ENCODE data around the gene BBS1.

BBS1 gene

DNA sequence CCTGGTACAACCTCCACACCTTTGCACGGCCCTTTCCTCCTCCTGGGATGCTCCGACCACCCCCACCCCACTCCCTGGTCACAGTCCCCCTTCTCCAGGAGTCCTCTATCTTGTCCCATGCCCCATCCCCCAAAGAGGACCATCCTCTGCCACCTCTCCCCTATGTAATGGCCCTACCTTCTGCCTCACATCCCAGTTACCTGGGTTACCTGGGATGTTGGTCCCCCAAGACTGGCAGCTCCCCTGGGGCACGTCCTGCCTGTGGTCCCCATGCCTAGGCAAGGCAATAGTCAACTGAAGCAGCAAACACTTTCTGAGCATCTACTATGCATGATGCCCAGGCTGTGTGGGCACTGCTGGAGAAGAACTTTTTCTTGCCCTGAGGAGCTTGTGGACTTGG, 45.0 kb downstream of the BBS1 start:
- DNase-seq: no peak

- no peak for DNase-seq
These were observed 45.7 kb downstream of the BBS1 start for GRCh38 chr11:66556086-66556485.

DNA sequence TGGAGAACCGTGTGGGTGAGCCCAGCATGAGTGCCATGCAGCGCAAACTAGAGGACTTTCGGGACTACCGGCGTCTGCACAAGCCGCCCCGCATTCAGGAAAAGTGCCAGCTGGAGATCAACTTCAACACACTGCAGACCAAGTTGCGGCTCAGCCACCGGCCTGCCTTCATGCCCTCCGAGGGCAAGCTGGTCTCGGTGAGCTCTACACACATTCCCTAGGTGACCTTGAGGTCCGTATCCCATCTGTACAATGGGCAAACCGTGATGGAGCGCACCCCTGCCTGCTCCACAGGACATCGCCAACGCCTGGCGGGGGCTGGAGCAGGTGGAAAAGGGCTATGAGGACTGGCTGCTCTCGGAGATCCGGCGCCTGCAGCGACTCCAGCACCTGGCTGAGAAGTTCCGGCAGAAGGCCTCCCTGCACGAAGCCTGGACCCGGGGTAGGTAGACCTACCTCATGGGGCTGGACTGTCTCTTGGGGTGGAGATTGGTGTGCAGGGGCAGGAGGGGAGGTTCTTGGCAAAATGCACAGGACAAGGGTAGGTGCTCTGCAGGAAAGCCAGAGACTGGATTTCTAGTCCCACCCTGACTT, 47.4 kb downstream of the BBS1 start:
- DNase-seq: no peak

DNA sequence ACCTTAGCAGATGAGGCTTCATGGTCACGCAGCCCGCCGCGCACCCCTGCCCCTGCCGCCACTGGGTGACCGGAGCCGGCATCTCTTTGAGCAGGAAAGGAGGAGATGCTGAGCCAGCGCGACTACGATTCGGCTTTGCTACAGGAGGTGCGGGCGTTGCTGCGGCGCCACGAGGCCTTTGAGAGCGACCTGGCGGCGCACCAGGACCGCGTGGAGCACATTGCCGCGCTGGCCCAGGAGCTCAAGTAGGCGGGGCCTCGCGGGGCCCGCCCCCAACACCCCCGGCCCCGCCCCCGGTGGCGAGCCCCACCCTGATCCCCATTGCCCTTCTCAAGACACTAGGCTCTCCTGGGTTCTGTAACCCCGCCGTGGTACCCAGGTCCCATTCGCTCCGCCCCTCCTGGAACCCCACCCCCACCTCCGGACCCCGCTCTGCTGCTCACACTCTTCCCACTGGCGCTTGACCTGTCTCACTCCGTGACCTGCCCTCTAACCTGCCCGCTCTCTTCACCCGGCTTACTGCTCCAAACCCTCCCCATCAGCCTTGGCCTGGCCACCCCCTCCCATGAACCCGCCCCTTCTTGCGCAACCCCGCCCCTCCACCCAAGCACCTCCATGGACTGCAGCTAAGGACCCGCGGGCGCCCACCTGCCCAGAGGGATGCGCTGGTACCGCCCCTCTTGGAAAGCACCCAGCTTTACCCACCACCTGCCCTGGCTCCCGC, 48.9 kb downstream of the BBS1 start:
- DNase-seq: no peak

GRCh38 chr11:66559866-66560676, 49.6 kb downstream of the BBS1 start:
- no peak for DNase-seq

GRCh38 chr11:66561178-66561974, 50.9 kb downstream of the BBS1 start:
- DNase-seq: no peak

DNA sequence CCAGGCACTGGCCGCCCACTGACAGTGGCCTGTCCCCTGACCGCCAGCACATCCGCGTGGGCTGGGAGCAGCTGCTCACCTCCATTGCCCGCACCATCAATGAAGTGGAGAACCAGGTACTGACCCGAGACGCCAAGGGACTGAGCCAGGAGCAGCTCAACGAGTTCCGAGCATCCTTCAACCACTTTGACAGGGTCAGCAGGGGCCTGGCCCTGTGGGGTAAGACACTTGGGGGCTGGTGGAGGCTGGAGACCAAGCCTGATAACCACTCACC, 51.5 kb downstream of the BBS1 start:
- no peak for DNase-seq

- no peak for DNase-seq
These were observed 51.8 kb downstream of the BBS1 start for GRCh38 chr11:66562275-66562674.

DNA sequence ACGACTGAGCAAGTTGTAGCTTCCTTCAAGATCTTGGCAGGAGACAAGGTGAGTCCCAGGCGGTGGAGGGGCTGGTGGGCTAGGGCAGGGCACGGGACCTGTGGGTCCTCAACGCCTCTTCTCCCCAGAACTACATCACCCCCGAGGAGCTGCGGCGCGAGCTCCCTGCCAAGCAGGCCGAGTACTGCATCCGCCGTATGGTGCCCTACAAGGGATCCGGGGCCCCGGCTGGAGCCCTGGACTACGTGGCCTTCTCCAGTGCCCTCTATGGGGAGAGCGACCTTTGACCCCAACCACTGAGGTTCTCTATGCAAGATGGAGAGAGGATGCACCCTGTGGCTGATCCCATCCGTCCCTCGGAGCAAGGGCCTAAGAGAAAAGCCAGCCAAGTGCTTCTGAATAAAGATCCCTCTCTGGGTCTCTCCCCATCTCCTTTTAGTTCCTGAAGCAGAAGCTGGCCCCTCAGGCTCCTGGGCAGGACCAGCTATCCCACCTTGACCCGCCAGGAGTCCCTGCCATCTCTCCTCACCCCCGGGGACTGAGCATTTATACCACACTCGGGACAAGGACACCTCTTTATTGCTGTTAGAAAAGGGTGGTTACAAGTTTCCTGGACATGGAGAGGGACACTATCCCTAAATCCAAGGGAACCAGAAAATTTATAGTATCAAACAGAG, 52.6 kb downstream of the BBS1 start:
- DNase-seq: no peak

- no peak for DNase-seq
These were observed 53.4 kb downstream of the BBS1 start for GRCh38 chr11:66563832-66564231.

- DNase-seq: no peak
These were observed 54.1 kb downstream of the BBS1 start for GRCh38 chr11:66564538-66564937.

- no peak for DNase-seq
These were observed 54.5 kb downstream of the BBS1 start for GRCh38 chr11:66564984-66565383.

DNA sequence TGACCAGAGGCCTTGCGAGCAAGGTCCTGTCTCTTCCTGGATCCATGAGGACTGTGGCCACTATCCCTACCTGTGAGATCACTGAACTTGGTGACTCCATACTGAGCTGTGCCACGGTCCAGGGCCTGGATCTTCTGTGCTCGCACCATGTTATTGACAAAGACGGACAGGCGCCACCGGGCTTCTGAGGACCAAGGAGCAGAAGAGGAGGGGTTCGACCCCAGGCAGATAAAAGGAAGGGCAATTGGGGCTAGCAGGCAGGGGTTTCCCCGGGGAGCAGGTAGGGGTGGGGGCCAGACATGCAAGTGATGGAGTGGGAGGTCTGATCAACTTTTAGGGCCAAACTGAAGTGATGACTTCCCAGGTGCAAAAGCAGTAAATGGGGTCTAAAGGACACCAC, 55.8 kb downstream of the BBS1 start:
- no peak for DNase-seq

- no peak for DNase-seq
These were observed 57.3 kb downstream of the BBS1 start for GRCh38 chr11:66567787-66568123.

GRCh38 chr11:66568124-66568916, 57.9 kb downstream of the BBS1 start, which contains the start of gene CTSF:
TSS of gene CTSF (minus strand) at chr11:66568606. CDS start at chr11:66568486, 120 bp downstream.
- peak; percentile 86 for DNase-seq

DNA sequence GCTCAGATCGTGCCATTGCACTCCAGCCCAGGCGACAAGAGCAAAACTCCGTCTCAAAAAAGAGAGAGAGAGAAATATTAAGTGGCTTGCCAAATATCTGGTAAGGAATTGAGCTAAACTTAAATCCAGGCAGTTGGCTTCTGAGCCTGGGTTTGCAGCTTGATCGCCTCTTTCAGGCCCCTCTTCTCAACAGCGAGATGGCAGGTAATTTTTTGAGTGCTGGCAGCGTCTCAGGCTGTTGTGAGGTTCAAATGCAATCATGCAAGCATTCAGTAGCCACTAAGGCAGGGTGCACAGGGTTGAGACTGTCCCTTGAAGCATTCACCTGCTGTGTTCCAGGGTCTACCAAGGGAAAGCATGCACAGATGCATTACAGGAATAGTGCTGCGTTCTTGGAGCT, 58.6 kb downstream of the BBS1 start:
- DNase-seq: no peak

- no peak for DNase-seq
These were observed 59.8 kb downstream of the BBS1 start for GRCh38 chr11:66570079-66570849.

GRCh38 chr11:66570850-66571180, 60.4 kb downstream of the BBS1 start:
- no peak for DNase-seq

DNA sequence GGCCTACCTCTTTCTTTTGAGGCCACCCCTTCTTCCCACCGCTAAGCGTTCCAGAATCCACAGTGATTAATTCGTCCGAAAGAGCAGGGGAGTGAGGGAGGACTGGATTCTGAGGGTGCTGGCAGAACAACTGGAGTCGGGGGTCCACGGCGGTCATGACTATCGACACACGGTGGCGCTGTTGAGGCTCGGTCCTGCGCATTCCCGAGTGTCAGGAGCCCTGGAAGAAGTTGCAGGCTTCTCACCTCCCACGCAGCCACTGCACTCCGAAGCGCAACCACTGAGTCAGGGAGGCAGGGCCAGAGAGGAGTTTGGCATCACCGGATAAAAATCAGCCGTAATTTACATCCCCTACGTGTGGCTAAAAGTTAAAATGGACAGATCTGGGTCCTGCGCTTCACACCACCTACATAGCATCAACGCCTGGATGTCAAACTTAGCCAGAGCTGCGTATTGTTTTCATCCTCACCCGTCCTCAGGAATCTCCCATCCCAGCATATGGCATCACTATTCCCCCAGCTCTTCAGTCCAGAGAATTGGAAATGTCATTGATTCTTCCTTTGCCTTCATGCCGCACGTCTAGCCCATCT, 68.7 kb downstream of the BBS1 start:
- DNase-seq: peak; percentile 83

- no peak for DNase-seq
These were observed 70.4 kb downstream of the BBS1 start for GRCh38 chr11:66580803-66581202.

GRCh38 chr11:66581261-66581660, 70.8 kb downstream of the BBS1 start:
- no peak for DNase-seq
